HG03108 (cell line): ENCODE results near the gene LRR1.
"Not testable (repeated sequence)": the region's sequence is repeated elsewhere in the genome, so short reads cannot be mapped to it uniquely, and the experiment has no call there.

Experiments
- ATAC-seq: cut with Tn5 transposase; IDR thresholded peaks from one replicate; pipeline ENCODE4 v1.9.1; 2021; ENCODE audit warnings: moderate library complexity; ENCODE audit not compliant: unreplicated experiment

Gene LRR1

DNA sequence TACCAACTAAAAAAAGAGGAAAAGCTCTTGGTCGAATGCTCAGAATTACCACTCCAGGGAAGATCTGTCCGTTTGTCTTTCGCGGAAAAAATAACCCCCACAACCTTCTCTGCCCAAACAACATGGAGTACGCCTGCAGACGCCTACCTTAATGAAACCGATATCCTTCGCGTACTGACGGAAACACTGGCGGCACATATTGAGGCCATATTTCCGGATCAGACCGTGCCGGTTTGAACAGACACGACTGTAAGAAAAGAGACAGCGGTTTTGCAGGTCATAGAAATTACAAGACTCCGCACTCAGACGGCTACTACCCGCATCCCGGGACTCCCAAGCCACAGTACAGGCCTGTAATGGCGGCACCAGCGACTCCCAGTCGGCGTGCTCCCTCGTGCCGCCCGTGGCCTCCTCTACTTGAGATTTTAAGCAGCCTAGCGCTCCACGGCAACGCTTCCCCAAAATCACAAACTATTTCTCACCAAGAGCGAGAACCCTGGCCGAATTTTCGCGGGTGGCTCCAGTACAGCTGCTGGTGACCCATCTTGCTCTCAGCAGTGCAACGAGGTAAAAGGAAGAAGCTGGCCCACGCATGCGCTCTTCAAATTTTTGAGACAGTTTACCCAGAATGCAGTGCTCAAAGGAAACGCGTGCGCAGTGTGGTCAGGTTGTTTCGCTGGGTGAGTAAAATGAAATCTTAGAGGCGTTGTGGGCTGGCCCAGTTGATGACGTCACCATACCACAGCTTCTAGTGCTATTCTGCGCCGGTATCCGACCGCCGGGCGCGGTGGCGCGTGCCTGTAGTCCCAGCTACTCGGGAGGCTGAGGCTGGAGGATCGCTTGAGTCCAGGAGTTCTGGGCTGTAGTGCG, 12.7 kb upstream of the LRR1 start, which contains the start of gene RPS29:
Gene RPS29 (minus strand): TSS at position 578 of the 870 bp plus-strand sequence. CDS start 34 bp downstream, at position 544.
- ATAC-seq: peak; percentile 93

DNA sequence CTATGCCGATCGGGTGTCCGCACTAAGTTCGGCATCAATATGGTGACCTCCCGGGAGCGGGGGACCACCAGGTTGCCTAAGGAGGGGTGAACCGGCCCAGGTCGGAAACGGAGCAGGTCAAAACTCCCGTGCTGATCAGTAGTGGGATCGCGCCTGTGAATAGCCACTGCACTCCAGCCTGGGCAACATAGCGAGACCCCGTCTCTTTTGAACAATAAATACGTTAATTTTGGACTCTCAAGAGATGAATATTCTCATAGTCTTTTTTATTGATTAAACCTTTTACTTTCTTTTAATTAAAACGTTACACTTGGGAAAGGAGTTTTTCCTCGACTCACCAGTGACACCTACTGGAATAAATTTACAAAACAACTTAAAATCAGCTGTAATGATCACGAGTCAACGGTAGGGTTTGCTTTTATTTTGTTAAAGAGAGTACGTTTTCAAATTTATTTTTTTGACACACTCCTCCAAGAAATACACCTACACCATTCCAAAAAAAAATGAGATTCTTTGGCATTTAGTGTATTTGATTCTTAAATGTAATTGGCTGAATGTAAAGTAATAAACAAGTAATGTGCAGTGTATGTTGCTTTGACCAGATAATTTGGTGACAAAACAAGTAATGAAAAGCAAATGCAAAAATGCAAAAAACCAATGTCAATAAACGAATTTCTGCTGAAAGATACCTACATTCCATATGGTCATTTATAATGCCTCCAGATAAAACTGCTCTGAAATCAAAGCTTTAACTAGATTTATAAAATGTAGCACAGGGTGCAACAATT, 11.9 kb upstream of the LRR1 start:
- ATAC-seq: peak; percentile 27

DNA sequence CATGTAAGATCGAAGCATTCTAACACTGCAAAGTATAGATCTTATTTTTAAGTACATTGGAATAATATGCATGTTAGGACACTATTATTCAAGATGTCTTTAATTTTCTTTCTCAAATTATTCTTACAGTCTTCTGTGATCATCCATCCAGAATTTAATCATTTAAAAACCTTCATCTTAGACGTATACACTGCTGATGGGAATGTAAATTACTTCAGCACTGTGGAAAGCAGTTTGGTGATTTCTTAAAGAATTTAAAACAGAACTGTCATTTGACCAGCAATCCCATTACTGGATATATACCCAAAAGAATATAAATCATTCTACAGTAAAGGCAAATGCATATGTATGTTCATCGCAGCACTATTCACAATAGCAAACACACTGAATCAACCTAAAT, 9.4 kb upstream of the LRR1 start:
- ATAC-seq: no peak

DNA sequence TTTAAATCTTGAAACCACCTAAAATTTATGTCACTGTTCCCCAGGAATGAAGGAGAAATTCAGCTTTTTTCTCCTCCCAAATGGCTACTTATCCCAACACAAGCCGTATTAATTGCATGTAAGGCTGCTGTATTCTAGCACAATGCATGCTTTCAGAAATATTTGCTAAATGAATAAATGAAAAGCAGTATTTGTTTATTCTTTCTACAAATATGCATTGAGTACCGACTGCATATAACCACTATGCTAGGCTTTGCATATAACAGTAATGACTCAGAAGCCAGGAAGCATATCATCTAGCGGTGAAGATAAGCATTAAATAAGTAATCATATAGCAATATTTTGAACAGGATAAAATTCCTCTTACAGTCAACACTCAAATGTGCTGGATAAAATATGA, 5.7 kb upstream of the LRR1 start:
- no peak for ATAC-seq

DNA sequence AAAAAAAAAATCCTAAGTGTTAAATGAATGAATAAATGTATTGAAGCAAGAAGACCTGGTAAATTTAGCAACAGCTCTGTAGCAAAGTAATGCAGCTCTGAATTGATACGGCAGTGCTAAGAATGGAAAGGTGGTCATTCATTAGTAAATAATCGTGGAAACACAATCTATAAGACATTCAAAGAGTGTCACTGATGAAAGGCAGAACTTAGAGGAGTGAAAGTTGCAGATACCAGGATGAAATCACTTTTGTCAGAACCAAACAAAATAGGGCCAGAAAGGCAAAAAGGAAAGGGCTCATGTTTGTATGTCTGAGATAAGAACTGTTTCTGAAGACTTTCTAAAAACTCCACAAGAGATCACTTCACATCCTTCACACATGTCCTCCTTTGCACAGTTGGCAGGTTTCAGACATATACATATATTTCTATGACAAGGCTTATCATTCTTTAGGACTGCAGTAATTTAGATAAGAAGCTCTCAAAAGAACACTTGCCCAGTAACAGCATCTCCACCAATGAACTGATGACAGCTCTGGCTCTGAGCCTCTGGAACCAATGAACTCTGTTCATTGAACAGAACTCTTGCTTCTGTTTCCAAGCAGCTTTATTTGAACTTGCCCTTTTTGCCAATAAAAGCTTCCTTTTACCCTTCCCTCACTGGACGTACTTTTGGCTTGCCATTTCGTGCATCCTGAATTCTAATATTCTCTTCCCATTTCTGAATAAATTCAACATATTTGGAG, 4.2 kb upstream of the LRR1 start:
- ATAC-seq: no peak

DNA sequence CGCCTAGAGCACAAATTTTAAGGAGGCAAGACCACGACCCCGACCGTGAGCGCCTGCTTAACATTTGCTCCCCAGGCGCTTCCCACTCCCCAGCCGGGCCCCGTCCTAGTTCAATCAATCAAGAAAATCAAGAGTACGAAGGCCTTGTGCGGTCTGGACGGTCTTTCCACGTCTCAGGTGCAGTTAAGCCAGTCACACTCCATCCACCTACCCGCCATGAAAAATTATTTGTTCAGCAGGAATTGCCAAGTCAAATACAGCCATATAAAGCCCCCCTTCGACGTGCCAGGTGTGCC, 603 bp upstream of the LRR1 start:
- no peak for ATAC-seq

DNA sequence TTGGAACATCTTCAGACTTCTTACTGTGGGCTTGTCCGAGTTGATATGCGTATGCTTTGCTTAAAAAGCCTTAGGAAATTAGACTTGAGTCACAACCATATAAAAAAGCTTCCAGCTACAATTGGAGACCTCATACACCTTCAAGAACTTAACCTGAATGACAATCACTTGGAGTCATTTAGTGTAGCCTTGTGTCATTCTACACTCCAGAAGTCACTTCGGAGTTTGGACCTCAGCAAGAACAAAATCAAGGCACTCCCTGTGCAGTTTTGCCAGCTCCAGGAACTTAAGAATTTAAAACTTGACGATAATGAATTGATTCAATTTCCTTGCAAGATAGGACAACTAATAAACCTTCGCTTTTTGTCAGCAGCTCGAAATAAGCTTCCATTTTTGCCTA, 8.8 kb downstream of the LRR1 start:
- no peak for ATAC-seq

DNA sequence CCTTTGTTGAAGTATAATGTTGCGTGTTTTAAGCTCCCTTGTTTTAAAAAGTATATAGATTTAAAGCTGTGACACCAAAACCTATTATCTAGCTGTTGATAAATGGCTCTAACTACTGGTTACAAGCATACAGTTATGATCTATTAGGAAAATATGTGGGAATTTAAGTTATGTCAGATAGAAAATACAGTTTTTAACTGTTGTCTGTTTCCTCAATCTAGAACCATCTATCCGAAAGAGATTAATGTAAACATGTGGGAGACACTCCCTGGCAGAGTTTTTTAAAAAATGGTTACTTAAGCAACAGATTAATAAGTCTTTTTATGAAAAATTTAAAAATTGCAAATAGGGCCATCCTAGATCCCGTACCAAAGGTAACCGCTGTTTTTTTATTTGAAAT, 13.5 kb downstream of the LRR1 start:
- no peak for ATAC-seq

DNA sequence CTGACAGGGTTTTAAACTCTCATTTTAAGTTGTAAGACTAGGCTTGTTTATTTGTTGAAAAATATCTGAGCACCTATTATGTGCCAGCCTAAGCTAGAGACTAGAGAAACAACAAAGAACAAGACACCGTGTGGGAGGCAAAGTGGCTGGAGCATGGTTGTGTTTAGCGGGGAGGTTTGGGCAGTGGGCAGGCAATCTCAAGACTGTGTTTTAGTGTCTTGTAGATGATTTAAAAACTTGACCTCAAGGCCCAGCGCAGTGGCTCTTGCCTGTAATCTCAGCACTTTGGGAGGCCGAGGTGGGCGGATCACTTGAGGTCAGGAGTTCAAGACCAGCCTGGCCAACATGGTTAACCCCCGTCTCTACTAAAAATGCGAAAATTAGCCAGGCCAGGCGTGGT, 13.9 kb downstream of the LRR1 start:
- ATAC-seq: no peak

DNA sequence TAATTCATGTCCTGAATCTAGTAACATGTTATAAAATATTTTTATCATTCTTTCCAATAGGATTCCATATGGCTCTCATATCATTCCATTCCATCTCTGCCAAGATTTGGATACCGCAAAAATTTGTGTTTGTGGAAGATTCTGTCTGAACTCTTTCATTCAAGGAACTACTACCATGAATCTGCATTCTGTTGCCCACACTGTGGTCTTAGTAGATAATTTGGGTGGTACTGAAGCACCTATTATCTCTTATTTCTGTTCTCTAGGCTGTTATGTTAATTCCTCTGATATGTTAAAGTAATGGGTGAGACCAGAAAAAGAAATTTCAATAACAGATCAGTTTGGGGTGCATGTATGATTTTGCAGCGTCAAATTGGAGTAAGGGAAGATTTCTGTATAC, 15.5 kb downstream of the LRR1 start:
- no peak for ATAC-seq

DNA sequence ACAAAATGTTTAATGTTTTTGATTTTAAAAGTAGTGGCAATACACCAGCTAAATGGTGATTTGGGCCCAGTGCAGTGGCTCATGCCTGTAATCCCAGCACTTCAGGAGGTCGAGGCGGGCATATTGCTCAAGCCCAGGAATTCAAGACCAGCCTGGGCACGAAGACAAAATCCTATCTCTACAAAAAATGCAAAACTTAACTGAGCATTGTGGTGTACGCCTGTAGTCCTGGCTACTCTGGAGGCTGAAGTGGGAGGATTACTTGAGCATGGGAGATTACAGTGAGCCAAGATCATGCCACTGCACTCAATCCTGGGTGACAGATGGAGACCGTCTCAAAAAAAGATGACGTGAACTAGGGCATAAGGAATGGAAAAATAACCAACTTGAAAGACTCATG, 17.0 kb downstream of the LRR1 start:
- no peak for ATAC-seq

DNA sequence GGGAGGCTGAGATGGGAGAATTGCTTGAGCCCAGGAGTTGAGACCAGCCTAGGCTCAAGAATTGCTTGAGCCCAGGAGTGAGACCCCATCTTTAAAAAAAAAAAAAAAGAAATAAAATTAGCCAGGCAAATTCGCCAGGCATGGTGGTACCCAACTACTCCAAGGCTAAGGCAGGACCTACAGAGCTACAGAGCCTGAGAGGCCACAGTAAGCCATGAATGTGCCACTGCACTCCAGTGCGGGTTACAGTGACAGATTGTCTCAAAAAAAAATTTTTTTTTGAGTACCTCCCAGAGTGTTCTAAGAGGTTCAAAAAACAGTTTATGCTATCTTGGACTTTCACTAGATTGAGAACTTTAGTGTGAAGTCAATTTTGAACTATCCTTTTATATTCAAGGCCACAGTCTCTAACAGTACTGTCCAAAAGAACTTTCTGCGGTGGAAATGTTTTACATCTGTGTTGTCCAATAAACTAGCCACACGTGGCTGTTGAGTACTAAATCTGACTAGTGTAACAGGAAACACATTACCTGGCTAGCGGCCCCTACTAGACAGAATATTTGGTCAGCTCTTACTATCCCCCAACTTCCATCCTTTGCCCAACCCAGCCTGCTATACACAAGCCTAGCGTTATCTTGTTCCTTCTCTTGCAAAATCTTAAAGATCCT, 19.2 kb downstream of the LRR1 start:
- ATAC-seq: no peak

DNA sequence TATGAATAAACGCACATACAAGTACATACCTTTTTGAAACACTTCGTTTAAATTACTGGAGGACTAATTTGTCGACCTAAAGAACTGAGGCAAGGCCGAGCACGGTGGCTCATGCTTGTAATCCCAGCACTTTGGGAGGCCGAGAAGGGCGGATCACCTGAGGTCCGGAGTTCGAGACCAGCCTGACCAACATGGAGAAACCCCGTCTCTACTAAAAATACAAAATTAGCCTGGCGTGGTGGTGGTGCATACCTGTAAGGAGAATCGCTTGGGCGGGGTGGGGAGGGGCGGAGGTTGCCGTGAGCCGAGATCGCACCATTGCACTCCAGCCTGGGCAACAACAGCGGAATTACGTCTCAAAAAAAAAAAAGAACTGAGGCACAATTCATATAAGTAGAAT, 20.5 kb downstream of the LRR1 start:
- ATAC-seq: not testable (repeated sequence)

DNA sequence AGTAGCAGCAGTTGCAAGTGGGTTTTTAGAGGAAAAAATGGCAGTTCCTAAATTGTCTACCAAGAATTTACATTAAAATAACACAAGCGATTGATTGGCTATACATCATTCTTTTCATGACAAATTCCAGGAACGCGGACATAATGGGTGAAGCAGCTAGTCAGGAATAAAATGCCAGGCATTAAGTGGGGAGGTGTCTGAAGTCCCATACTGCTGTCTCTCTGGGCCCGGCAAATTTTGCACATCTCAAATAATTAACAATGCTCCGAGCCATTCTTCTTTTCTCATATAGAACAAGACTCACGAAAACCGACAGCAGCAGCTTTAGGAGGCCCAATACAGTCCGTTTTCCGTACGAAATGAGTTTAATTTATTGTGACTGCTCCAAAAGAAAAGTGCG, 21.0 kb downstream of the LRR1 start:
- ATAC-seq: no peak

DNA sequence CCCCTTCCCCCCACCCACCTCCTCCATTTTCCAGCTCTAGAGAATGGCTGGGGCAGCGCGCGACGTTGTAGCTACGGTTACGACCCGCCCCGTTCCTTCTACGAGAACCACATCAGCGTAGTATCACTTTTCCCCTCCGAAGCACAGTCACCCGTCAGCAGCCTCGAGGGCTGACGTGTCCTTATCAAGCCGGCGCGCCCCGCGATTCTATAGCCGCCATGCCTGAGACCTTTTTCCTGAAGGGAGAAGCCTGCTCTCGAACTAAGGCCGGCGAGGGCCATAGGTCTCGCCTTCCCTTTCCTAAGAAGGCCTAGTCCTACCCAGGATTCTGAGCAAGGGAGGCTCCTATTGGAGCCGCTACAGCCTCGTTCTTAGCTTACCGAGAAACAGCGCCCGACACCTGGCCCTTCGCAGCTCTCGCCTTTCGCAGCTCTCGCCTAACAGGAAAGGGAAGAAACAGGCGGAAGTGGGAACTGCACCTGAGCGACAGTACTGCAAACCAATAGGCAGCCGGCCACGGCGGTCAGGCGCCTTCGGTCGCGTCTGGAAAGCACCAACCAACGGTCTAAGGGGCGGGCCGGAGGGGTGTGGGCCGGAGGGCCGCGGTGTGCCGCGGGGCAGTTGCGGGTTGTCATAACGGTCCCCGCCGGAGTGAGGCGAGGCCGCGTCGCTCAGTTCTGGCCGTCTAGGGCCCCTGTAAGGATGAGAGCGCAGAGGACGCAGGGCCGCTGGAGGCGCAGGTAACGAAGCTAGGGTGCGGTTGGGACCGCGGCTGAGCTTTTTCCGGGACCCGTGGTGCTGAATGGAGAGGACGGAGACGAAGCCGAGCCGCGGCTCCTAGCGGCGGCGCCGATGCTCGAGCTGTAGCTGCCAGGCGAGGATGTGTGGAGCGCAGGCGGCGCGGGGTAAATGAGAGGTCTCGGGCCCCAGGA, 21.7 kb downstream of the LRR1 start, which contains the start of the genes MGAT2 and RPL36AL:
Gene MGAT2 (plus strand): TSS at position 618 of the 932 bp plus-strand sequence. CDS start 470 bp downstream, outside the sequence.
Gene RPL36AL (minus strand): TSS at position 445 of the 932 bp plus-strand sequence. CDS start 1,522 bp downstream, outside the sequence.
- ATAC-seq: peak; percentile 95

DNA sequence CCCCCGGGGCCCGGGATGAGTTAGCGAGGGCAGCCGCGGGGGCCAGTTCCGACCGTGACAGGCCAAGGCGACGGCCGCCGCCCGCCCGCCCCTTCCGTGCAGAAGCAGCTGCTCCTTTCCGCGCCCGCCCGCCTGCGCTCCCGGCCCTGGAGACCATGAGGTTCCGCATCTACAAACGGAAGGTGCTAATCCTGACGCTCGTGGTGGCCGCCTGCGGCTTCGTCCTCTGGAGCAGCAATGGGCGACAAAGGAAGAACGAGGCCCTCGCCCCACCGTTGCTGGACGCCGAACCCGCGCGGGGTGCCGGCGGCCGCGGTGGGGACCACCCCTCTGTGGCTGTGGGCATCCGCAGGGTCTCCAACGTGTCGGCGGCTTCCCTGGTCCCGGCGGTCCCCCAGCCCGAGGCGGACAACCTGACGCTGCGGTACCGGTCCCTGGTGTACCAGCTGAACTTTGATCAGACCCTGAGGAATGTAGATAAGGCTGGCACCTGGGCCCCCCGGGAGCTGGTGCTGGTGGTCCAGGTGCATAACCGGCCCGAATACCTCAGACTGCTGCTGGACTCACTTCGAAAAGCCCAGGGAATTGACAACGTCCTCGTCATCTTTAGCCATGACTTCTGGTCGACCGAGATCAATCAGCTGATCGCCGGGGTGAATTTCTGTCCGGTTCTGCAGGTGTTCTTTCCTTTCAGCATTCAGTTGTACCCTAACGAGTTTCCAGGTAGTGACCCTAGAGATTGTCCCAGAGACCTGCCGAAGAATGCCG, 22.6 kb downstream of the LRR1 start:
- peak; percentile 18 for ATAC-seq

DNA sequence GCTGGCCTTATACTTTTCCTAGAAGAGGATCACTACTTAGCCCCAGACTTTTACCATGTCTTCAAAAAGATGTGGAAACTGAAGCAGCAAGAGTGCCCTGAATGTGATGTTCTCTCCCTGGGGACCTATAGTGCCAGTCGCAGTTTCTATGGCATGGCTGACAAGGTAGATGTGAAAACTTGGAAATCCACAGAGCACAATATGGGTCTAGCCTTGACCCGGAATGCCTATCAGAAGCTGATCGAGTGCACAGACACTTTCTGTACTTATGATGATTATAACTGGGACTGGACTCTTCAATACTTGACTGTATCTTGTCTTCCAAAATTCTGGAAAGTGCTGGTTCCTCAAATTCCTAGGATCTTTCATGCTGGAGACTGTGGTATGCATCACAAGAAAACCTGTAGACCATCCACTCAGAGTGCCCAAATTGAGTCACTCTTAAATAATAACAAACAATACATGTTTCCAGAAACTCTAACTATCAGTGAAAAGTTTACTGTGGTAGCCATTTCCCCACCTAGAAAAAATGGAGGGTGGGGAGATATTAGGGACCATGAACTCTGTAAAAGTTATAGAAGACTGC, 23.4 kb downstream of the LRR1 start:
- ATAC-seq: no peak

DNA sequence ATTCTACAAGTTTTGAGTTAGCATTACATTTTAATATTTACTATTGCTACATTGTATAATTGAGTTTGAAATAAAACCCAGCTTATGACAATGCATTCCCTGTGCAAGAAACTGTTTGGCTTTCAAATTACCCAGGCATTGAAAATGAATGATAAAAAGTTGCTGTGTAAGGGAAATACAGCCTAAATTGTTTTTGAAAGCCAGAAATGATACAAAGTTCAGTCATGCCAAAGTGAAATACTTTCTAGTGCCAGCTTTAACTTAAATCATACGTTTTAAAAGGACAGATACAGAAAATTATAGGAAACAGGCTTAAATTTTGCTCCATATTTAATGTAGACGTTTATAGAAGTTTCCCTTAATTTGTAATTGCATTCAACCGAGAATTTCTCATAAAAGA, 24.6 kb downstream of the LRR1 start:
- no peak for ATAC-seq
